DMS 273 (cell line): ENCODE results near the gene LPO.

Experiments used
- DNase-seq: peaks from one replicate; lab custom pipeline; 2025; ENCODE audit not compliant: unreplicated experiment; lab: John Stamatoyannopoulos, UW

LPO gene

GRCh38 chr17:58253082-58253481, 14.7 kb downstream of the LPO start:
- no peak for DNase-seq

DNA sequence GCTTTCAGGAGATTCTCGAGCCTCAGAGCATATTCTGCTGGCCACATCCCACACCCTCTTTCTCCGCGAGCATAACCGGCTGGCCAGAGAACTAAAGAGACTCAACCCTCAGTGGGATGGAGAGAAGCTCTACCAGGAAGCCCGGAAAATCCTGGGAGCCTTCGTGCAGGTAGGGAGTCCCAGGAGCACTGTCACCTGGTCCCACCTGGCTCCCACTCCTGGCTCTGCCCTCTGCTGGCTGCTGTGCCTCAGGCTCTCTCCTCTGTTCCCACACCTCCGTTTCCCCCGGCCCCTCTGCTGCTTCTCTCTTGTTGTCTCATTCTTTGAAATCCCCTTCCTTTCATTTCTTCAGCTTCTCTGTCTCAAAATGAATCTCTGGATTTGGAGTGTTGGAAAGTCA, 16.4 kb downstream of the LPO start:
- DNase-seq, result no peak

- DNase-seq, result no peak
Observed at GRCh38 chr17:58262149-58262548, 23.8 kb downstream of the LPO start.

GRCh38 chr17:58263773-58264172, 25.4 kb downstream of the LPO start:
- DNase-seq, result no peak

- DNase-seq, result no peak
Observed at GRCh38 chr17:58264407-58265103, 26.2 kb downstream of the LPO start.

- no peak for DNase-seq
Observed at GRCh38 chr17:58265271-58265670, 26.9 kb downstream of the LPO start.

DNA sequence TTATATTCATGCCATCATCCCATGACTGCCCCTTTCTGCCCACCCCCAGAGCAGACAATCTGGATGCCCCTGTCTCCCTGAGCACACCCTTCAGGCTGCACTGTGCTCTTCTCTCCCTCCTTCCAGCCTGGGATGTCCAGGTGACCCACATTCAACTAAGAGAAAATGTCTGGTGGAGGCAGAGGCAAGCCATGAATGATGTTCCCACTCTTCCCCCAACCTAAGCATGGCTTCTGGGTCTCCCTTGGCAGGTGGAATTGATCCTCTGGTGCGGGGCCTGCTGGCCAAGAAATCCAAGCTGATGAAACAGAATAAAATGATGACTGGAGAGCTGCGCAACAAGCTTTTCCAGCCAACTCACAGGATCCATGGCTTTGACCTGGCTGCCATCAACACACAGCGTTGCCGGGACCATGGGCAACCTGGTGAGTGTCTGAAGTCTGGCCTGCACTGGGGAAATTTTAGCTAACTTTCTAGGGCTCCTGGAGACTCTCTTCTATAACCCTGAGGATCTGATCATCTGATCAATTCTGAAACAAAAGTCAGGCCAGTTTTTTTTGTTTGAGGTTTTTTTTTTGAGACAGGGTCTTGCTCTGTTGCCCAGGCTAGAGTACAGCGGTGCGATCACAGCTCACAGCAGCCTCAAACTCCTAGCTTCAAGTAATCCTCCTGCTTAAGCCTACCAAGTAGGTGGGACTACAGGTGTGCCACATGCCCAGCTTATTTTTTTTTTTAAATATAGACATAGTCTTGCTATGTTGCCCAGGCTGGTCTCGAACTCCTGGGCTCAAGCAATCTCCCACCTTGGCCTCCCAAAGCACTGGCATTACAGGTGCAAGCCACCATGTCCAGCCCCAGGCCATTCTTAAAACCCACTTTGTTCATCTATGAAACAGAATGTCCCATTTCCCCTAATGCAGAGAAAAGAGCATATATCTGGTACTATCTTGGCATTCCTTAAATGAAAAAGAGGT, 27.8 kb downstream of the LPO start:
- DNase-seq, result no peak

- DNase-seq, result no peak
Observed at GRCh38 chr17:58267347-58268324, 29.3 kb downstream of the LPO start.

DNA sequence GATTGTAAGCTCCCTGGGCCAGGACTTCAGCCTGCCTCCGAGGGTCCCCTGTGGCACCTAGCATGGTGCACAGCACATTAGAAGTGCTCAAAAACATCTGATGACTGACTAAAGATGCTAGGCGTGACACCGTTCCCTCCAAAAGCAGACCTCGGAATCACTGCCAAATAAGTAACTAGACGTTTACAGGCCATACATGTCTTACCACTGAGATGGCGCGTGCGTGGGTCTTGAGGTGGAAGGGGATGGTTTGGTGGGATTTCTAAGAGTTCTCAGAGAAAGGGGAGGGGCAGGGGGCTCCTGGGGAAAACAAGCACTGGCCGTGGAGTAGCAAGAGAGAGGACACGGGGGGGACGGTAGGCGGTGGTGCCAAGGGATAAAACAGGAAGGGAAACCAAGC, 29.9 kb downstream of the LPO start:
- DNase-seq, result no peak

DNA sequence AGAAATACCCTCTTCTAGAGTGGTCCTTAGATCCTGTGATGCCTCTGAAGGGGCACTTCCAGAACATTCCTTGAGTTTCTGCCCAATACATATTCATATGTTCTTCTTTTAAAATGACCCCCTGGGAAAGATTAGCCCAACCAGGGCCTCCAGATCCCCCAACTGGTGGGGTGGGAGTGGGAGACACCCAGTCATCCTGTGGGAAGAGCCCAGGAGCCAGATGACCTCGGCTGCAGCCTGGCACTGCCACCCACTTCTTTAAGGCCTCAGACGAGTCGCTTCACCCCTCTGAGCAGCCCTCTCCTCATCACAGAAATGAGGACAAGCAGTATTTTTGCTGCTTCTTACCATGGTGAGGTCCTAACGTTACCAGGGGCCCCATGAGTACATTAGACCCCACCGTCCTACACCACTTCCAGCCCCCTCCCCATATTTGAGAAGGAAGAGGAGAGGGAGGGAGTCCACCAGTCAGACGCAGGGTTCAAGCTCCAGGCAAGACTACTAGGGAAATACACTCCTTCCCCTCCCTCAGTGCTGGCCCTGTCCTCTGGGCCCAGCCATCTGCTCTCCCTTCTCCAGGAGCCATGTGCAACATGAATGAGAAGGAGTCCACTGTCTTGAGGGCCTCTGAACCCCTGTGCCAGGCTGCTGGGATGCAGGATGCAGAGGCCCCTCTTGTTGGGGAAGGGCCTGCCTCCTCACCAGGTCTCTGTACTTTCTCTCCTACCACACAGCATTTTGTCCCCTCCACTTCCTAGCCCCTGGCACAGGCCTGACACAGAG, 30.6 kb downstream of the LPO start:
- DNase-seq, result no peak

DNA sequence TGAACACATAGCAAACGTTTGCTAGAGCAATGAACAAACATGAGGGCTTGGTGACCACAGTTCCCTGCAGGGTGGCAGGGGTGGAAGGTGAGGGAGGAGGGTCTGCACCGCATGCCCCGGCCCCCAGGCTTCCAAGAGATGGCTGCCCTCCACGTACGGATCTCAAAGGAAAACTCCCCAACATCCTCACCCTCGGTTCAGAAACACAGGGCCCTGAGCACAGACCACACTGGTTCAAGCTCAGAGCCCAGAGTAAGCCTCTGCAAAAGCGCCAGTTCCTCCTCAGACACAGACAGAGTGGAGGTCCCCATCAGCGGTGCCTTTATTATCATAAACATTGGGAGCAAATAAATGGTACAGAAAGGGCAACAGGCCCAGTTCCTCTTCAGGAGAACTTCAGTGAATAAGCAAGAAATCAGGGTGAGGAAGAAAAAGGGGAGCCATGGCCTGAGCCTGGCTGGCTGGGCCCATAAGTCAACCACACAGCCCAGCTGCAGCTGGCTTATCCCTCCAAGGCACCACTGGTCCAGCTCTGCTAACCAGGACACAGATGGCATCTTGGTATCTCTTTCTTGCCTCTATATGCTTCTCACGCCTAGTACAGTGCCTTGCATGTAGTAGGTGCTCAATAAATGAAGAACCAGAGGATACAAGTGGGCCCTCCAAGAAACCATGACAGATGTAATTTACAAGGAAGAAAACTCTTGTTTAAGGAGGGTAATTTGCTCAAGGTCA, 31.3 kb downstream of the LPO start:
- DNase-seq, result no peak

DNA sequence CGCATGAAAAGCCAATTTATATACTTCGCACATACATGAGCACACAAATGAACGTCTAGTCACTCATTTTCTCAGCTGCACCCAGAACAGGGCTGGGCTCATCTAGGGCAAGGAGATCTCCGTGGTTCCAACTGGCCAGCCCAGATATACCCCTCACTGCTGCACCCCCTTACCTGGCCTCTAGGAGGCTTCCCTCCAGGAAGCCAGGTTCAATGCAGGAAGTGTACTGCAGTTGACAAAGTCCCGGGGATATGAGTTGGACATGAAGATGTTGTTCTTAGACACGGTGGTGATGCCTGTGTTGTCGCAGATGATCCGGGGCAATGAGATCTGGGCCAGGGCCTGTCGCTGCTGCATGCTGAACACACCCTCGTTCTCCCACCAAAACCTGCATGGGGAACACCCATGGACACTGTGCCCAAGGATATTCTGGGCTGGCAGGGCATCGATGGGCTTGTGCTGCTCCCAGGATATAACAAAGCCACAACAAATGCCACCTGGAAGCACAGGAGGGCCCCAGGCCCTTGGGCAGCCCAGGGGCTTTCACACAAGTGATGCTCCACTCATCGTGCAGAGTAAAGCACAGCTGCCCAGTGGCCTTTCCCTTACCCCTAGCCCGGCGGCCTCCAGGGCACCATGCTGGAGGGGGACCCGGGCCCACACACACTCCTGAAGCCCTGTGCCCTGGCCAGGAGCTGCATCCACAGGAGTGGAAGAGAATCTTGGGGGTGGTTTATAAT, 32.3 kb downstream of the LPO start:
- no peak for DNase-seq

GRCh38 chr17:58271216-58271931, 33.0 kb downstream of the LPO start:
- no peak for DNase-seq

- DNase-seq, result no peak
Observed at GRCh38 chr17:58272367-58273280, 34.2 kb downstream of the LPO start.

- no peak for DNase-seq
Observed at GRCh38 chr17:58273453-58274104, 35.2 kb downstream of the LPO start.

DNA sequence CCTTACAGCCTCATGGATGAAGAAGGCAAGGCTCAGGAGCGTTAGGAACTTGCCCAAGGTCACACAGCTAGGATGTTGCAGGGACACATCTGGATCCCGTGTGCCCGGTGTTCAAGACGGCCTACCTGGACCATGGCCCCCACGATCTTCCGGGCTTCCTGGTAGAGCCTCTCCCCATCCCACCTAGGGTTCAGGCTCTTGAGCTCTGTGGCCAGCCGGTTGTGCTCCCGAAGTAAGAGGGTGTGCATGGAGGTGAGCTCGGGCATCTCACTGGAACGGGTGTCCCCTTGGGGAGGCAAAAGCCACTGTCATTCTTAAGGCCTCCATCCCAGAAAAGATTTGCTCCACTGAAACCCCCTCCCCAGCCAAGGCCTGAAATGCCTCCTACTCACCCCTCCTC, 37.0 kb downstream of the LPO start:
- no peak for DNase-seq

GRCh38 chr17:58276423-58276822, 38.0 kb downstream of the LPO start:
- DNase-seq, result no peak
